Suppressor macrophage treated with lipopolysaccharide for 1 hour (primary cell): ENCODE data around the gene SOS2.

ENCODE experiments used
- DNase-seq, 3 donors: peaks; one replicate each; pipeline ENCODE4 v3.0.0-alpha.2; 2020 to 2022

SOS2 gene

GRCh38 chr14:50113381-50114035, 117.9 kb downstream of the SOS2 start:
- no peak for DNase-seq

- DNase-seq: no peak
These were observed 120.9 kb downstream of the SOS2 start for GRCh38 chr14:50110323-50111037.

GRCh38 chr14:50109342-50109741, 122.0 kb downstream of the SOS2 start:
- DNase-seq: peak in 1 of 3 donors; percentile 19

GRCh38 chr14:50107850-50108249, 123.5 kb downstream of the SOS2 start:
- DNase-seq: no peak

- no peak for DNase-seq
These were observed 125.2 kb downstream of the SOS2 start for GRCh38 chr14:50106178-50106577.

GRCh38 chr14:50103558-50103957, 127.8 kb downstream of the SOS2 start:
- no peak for DNase-seq

GRCh38 chr14:50101417-50101816, 130.0 kb downstream of the SOS2 start:
- no peak for DNase-seq

GRCh38 chr14:50100805-50101204, 130.6 kb downstream of the SOS2 start:
- no peak for DNase-seq

- no peak for DNase-seq
These were observed 132.0 kb downstream of the SOS2 start for GRCh38 chr14:50099335-50099734.

GRCh38 chr14:50095895-50096294, 135.5 kb downstream of the SOS2 start:
- no peak for DNase-seq

GRCh38 chr14:50094056-50094755, 137.2 kb downstream of the SOS2 start:
- DNase-seq: no peak

GRCh38 chr14:50093496-50093895, 137.9 kb downstream of the SOS2 start:
- DNase-seq: no peak

GRCh38 chr14:50092006-50092555, 139.3 kb downstream of the SOS2 start:
- no peak for DNase-seq

GRCh38 chr14:50091240-50091913, 140.0 kb downstream of the SOS2 start:
- DNase-seq: peak; percentile 46 to 61 (median 53)

- DNase-seq: no peak
These were observed 142.2 kb downstream of the SOS2 start for GRCh38 chr14:50089208-50089607.

- no peak for DNase-seq
These were observed 142.6 kb downstream of the SOS2 start for GRCh38 chr14:50088731-50089130.

- no peak for DNase-seq
These were observed 143.3 kb downstream of the SOS2 start for GRCh38 chr14:50088117-50088515.

- peak in 1 of 3 donors; percentile 23 for DNase-seq
These were observed 143.8 kb downstream of the SOS2 start for GRCh38 chr14:50087341-50088116.

GRCh38 chr14:50086321-50086711, 145.1 kb downstream of the SOS2 start:
- DNase-seq: no peak

- DNase-seq: peak; percentile 78 to 91 (median 79)
These were observed 145.6 kb downstream of the SOS2 start for GRCh38 chr14:50085570-50086320.

GRCh38 chr14:50084666-50085065, 146.7 kb downstream of the SOS2 start:
- DNase-seq: no peak
